Hematopoietic multipotent progenitor cell treated with erythropoietin and hydrocortisone succinate and interleukin-3 and kit ligand, for 4 days (in vitro differentiated cells): ENCODE results near the gene DSCAM.

Source experiments
- DNase-seq: peaks from one replicate; pipeline ENCODE4 v3.0.0-alpha.2; 2015

DSCAM gene

DNA sequence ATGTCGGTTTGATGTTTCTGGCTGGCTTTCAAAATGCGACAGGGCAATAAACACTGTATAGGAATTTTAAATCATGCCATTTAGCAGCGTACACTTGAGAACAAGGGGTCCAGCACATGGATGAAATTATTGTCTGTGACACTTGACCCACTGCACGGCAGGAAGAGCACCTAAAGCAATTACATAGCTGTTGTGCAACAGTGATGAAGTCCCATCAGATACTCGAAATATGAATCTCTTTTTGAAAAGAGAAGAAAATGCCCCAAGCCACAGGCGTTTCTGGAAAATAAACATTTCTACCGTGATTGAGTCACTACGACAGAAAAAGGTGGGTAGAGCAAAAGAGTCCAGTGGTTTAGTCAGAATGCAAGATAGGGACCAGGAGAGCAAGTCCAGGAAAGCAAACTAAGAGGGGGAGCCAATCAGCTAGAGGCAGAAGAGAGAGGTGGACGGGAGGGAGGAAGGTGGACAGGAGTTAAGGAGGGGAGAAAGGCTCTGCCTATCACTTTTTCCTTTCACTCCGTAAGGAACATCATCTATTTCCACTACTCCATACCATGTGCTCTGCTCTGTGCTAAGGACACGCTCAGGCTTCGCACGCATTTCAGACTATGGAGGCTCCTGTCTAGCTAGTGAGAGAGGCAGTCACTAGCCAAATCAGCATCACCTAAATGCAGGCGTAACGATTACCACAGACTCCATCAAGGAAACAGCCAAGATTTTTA lies 6.4 kb downstream of the DSCAM start:
- DNase-seq, result no peak

DNA sequence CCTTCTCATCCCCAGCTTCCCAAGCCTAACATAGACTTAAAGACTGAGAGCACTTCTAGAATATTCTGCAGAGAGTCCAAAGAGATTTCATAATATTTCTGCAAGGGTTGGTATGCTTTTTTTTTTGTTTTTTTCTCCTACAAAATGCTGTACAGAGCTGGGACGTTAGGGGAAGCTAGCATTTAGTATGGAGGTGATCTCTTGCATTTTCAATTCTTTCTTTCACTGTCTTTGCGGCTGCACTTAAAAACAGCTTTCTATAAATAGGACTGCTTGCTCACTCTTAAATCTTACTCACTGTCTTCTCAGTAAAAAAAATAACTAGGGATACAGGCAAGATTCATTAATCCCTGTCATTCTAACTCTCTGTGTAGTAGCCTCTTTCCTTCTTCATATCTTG lies 7.4 kb downstream of the DSCAM start:
- DNase-seq, result no peak

DNA sequence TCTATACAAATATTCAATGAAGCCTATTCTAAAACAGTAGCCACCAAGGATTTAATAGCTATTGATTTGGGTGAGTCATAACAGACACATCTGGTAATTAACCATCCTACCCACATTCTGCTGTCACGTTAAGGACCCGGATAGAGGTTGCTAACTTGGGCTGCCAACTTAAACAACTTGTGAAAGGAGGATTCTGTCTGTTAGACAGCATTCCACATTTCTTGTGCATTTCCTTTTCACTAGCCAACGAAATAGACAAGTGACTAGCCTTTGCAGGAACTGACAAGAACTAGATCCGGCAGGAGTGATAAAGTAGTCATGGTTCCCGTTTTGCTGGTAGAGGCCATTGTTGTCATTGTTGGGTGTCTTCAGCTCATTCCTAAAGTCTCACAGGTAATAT lies 9.5 kb downstream of the DSCAM start:
- no peak for DNase-seq

DNA sequence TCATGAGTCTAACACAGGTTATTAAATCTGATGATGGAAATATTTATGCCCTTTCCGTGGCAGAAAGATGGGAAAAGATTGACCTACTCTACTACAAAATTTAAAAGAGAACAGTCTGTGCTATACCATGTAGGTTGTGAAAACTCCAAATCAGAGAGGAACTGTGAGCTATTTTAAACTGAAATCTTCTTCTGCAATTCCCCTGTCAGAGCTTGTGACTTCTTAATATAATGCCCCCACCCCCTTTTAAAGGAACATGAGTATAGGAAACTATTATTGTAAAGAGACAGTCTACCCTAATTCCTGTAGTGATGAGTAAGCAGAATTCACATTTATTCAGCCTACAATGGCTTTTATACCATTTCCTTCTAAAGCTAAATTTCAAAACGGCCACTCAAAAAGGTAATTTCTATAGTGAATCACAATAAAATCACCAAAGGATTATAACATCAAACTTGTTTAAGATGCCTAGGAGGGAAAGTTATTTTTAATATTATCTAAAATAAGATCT lies 11.7 kb downstream of the DSCAM start:
- DNase-seq, result no peak

DNA sequence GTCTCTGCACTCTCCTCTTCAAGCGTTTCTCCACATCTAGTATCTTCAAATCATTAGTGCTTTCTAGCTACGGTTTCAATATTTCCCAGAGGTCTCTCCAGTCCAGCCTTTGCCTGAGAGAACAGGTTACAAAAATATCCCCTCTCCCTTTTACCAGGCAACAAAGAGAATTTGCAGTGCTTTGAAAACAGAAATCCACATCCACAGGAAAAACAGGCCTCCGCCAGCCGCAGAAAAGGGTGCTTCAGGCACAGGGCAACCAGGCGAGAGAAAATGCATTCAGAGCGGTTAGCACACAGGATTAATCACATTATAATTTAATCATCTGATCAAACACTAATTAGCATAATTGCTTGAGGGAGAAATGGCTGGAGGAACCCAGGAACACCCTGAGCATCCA lies 13.8 kb downstream of the DSCAM start:
- DNase-seq, result no peak

DNA sequence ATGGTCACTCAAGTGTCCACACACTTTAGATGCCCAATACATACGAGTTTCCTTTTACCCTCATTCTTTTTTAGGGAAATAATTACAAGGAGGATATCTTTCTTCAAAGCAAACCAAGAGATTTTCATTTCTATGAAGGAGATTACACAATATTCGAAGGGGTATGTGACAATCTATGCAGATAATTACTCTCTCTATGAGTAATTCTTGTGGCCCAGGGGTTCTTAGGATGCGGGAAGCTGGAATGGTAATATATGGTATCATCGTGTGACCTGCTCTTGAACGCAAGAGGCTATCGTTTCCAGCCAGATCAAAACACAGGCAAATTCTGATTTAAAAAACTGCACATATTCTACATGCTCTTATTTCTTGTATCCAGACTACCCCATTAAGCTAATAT lies 14.6 kb downstream of the DSCAM start:
- DNase-seq, result no peak

DNA sequence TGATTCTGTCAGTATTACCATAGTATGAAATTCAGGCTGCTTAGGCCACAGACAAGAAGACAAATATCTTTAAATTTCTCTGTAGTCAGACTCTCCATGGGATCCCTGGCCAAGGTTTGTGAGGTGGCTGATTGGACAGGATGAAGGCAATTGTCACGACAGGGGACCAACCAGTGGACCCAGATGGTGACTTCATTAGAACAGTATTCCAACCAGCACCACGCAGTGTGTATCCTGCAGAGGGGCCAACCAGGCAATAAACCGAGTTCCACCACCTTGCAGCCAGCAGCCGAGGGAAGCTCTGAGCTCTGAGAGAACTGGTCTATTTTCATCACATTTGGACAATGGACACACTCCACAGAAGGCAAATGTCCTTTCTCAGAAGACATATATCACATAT lies 16.1 kb downstream of the DSCAM start:
- DNase-seq, result no peak

DNA sequence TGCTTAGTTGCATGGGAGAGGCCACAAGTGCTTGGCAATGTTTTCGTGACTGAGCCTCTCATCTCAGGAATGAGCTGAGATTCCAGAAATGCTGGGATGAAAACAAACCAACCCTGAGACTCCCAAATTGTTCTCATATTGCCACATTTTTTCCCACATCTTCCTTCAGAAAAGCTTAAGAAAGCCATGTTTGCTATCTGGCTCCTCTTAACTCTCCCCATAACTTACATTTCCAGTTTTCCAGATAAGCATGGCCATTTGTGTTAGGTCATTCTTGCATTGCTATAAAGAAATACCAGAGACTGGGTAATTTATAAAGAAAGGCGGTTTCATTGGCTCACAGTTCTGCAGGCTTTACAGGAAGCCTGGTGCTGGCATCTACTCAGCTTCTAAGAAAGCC lies 17.2 kb downstream of the DSCAM start:
- DNase-seq, result no peak

DNA sequence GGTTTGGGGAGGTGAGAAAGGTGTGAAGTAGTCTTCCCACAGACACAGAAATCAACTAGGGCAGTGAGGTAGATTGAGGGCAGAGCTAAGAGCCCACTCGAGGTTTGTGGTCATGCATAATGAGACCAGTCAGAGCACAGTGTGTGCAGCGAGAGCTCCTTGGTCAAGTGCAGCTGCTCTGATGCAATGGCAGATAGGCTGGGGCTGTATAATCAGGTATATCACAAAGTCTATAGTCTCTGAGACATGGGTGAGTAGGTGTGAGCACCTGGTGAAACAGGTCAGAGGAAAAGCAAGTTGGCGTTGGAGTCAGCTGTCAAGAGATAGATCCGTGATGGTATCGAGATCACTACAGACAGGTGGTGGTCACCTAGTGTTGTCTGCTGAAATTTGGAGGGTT lies 17.6 kb downstream of the DSCAM start:
- DNase-seq, result no peak

DNA sequence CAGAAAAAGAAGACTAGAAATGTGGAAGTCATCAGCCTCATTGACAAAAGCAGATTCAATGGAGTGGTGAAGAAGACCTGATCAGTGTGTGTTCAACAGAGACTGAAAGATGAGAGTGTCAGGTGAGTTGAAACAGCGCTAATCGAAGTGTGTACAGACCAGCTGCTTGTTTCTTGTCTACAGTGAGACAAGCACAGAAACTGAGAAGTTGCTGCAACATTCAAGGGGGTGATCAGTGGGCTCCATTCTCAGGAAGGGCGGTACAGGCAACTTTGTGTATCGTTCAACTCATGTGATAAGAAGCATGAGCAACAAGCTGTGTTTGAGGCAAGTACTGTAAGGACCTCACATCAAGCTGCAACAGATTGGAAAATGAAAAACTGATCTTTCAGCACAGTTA lies 19.4 kb downstream of the DSCAM start:
- no peak for DNase-seq

DNA sequence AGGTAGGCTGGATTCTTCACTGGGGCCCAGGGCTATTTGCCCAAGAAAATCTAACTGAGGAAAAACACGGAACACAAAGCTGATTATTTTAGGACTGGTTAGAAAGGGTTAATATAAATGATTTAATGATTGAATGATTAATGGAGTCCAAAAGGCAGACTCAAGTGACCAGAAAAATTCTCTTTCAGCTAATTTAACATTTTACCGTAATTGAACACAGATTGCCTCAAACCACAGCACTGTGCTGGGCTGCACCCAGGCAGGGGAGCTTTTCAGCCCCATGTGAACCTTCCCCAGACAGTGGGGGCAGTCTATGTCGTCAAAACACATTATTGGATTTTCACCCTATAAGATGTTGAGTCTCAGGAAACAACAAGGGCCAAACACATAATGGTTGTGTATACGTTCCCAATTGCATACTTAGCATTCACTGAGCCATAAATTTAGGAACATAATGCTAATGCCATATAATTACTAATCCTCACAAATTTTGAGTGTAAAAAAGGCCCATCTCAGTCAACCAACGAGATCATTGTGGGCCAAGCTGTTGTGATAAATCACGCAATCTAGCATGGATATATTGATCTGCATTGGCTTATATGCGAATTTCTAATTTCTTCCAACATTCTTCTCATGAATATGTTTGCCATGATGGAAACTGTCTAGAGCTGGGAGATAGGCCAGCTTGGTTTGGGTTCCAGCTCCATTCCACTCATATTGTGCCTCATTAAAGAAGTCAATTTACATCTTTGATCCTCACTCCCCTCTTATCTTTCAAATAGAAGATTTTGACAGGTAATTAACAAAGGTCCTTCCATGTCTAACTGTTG lies 27.7 kb downstream of the DSCAM start:
- DNase-seq, result no peak

DNA sequence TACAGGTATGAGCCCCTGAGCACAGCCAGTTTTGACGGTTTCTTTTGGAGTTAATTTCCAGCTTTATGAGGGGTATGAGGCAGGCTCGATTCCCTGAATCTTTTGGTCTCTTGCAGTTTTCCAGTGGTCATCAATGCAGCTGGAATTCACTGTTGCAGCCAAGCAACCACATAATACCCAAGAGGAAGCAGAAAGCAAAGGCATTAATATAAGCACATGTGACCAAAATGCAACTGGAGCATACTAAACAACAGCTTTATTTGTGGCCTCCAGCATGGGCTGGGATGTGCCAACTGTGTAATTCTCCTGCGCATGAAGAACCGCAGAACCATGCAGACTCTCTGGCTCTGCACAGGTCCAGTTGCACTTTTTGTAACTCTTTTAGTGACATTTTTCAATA lies 33.0 kb downstream of the DSCAM start:
- DNase-seq, result no peak

DNA sequence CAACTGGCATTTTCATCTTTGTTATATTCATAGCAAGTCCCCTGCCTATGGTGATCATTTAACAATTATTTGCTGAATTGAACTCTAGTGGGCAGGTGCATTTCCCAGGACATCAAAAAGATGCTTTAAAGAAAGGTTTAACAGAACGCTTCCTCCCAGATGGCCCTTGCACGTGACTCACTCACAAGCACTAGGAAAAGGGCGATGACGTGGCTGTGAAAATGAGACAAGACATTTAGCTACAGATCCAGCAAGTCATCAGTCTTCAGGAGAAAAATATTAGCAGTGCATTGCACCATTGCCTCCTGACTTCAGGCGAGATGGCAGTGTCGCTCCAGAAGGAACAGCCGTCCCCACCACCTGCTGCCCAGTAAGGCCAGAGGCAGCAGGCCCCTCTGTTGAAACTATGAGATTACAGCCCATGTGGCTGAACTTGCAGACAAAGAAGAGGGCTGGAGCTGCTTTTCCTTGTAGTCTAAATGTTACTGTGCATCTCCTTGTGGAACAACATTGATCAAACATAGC lies 37.2 kb downstream of the DSCAM start:
- DNase-seq, result no peak

DNA sequence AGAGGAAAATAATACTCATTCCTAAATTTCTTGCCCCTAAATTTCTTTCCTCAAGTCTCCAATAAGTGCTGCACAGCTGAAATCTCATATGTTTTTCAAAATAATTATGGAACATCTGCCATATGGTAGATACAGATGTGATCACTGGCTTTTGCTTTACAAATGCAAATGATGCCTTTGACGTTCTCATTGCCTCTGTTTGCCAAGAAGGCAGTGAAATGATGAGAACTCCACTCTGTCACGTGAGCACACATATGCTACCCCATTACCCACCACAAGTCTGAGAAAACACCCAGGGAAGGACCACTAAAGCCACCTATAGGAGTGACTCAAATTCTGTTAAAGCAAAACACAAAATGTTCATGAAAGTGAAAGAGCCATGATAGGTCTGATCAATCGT lies 43.9 kb downstream of the DSCAM start:
- no peak for DNase-seq

DNA sequence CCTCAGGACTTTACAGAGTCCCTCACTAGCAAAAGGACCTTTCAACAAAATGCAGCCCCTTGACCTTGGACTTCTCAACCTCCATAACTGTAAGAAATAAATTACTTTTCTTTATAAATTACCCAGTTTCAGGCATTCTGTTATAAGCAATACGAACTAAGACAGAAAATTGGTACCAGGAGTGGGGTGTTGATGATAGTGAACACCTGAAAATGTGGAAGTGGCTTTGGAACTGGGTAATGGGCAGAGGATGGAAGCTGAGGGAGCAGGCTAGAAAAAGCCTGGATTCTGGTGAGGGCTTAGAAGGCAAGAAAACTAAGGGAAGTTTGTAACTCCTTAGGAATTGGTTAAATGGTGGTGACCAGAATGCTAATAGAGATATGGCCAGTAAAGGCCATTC lies 46.8 kb downstream of the DSCAM start:
- DNase-seq, result no peak

DNA sequence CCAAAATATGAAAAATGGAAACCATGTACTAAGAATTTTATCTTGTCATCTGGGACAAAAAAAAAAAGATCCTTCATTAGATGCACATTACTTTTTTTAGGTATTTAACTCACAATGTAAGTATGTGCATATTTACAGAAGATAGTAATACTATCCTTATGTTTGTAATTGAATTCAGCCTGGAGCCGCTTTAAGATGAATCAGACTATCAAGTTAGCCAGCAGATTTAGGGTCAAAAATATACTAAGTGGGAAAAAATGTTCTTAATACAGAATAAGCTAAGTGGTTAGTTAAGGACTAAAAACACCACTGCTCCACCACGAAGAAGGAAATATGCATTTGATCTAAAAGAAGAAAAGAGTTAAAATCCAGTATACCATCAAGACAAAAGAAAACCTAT lies 49.1 kb downstream of the DSCAM start:
- no peak for DNase-seq

DNA sequence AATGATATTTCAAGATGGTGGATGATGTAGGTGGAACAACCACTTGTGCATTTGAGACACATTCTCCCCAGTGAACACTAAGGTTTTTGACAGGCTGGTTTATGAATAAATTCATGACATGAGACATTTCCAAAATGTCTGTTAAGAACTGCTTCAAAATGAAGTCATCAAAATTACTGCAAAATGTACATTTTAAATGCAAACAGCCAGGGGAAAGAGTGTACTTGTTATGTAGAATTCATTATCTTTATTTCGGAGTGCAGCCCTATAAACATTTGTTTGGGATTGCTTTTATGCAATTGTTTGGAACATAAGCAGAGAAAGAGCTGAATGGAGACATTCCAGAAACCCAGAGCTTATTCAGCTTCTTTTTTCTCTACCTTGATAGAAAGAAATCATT lies 49.5 kb downstream of the DSCAM start:
- no peak for DNase-seq

DNA sequence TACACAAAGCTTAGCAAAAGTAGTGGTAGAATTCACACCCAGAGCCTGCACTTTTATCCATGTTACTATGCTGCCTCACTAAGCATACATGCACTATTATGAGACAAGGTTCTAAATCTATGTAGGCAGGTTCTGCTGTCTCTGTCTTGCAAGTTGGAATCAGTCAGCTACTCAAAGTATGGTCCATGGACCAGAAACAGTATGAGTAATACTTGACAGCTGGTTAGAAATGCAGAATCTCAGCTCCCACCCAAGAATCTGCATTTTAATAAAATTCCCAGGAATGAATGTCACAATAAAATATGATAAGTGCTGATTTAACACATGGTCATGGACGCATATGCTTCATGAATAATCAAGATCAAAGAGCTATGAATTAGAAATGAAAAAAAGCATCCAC lies 50.5 kb downstream of the DSCAM start:
- DNase-seq, result no peak

DNA sequence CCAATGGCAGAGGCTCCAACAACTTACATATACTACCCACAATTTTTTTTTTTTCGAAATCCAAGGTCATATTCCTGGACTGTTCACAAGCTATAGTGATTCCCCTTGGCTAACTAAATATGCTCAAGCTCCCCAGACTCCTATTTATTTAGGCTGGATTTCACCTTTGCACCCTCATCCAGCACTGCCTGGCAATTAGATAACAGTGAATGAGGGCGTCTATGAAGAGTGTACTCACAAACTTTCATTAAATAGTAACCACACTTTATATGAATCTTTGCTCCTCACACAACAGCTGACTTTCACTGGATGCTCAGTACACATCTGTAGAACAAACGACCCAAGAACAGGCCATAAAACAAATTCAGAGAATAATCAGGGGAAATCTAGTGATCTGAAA lies 51.6 kb downstream of the DSCAM start:
- DNase-seq, result no peak

DNA sequence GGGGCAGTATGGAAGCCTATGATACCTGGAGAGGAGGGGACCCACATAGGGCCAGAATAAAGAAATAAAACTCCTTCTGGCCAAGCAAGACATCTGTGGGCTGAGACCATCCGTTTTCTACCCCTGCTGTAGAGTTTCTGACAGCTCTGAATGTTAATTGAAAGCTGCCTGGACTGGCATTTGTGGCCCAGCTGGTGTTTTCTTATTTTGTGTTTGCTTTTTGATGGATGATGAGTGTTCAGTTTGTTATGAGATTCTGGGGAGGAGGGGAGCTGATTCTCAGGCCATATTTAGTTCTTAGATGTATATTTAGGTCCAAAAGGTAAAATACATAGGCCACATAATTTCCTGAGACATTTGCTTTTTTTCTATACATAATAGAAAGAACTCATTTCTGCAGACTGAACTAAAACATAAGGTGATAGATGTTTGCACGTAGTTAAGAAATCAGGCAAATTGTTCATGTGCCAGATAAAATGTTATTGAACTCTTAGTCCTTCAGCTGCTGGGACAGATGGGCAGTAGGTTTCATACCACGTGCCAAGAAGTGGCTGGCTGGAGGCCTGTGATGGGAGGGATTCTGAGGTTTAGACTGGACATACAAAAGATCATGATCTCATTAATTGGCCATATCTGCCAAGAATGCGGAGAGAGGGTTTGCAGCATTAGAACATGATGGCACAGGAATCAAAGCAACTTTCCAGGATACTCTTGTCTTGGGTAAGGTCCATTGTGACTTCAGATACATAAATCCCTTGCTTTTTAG lies 54.1 kb downstream of the DSCAM start:
- no peak for DNase-seq

DNA sequence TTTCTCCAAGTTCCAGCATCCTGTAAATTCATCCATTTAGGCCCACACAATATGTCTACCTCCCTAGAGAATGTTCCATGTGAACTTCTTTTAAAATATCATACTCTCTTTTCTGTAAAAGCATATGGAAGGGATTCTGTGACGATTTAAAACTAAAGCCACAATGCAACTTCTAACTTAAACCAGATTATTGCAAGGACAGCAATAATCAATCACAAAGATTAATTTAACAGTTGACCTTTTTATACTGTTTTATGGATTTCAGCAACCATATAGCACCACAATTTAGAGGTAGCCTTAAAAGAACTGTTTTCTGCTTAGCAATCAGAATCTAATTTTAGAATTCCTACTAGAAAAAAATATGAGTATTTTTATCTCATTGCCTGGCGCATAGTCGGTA lies 58.3 kb downstream of the DSCAM start:
- no peak for DNase-seq

DNA sequence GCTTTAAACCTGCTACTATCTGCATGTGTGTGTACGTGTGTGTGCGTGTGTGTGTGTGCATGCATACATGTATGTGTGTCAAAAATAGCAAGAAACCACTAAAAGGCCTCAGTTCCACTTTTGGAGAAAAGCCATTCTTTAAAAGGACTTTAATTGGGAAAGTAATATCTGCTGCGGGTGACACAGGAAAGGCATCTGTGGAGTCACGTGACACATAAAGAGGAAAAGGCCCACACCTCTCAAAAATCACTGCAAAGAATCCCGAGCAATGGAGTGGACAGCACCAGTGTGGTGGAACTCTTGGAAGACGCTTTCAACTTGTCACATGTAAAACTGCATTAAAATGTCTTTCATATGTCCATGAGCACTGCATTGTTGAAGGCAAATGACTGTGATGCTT lies 63.6 kb downstream of the DSCAM start:
- no peak for DNase-seq

DNA sequence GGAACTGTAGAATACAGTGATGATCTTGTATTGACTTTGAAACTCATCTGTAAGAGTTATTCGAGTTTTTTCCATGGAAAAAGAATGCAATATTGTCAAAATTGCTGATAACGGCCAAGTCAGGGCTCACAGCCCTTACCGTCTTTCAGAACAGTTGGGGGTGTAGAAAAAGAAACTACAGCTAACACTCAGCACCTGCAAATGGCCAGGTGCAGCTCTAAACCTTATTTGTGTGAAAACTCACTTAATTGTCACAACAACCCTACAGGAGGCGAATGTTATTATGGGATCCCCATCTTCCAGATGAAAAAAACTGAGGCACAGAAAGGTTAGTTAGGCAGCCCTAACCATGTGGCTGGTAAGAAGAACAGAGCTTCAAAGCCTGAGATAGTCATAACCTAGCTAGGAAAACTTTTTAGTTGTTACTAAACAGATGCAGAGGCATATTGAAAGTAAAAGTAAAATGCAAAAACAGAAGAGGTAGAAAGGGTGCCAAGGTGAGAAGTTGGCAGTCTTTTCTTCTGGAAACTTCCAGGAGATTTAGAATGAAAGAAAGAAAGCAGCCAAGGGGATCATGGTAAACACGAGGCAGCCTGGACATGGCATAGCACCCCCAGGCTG lies 76.4 kb downstream of the DSCAM start:
- no peak for DNase-seq
